Ovary (tissue), 9 donors: ENCODE measurements around the gene GRID1. TPM values are rescaled to one million over a fixed set of nuclear protein-coding genes. Genes with fewer than 3 reads are reported as not detected.

ENCODE experiments used
- DNase-seq, 5 donors: peaks; one replicate each; pipeline ENCODE4 v3.0.0-alpha.2; 2019 to 2020
- H3K27ac ChIP-seq, 2 donors: fragments of 200-600 bp; one replicate each; pipeline versions ENCODE4 v1.5.1 to v1.8.0; 2019 to 2022
- H3K27me3 ChIP-seq: fragments of 200-600 bp; one replicate; pipeline ENCODE4 v1.8.0; 2022
- H3K36me3 ChIP-seq: fragments of 200-600 bp; sonication (generic); one replicate; pipeline ENCODE4 v1.5.1; 2019
- H3K4me1 ChIP-seq: one replicate; pipeline ENCODE4 v1.8.1; 2013; ENCODE audit warnings: mild to moderate bottlenecking, moderate library complexity; ENCODE audit not compliant: insufficient read depth
- H3K4me3 ChIP-seq: fragments of 200-600 bp; sonication (generic); one replicate; pipeline ENCODE4 v1.5.1; 2017
- H3K9me3 ChIP-seq, 2 donors: fragments of 200-600 bp in 1 of 2; sonication (generic) in 1 of 2; one replicate each; pipeline versions ENCODE4 v1.5.1 to v1.8.1; 2013 to 2019; ENCODE audit warnings: mild to moderate bottlenecking in 1 of 2, moderate library complexity in 1 of 2
- EP300 ChIP-seq: sonication (generic); formaldehyde crosslinking; IDR thresholded peaks from one replicate; pipeline ENCODE4 v1.6.1; 2017; ENCODE audit warnings: antibody characterized with exemption
- POLR2A ChIP-seq: fragments of 450-650 bp; IDR thresholded peaks from one replicate; pipeline ENCODE4 v1.6.1; 2017; ENCODE audit warnings: antibody characterized with exemption, mild to moderate bottlenecking, moderate library complexity
- WGBS, 3 donors: extraction: QIAGEN DNeasy Blood & Tissue Kit in 1 of 3; methylation state at CpG; one replicate each; pipeline versions ENCODE4 v1.1.5 to v1.1.7; 2013 to 2017; 5-methylcytosine and 5-hydroxymethylcytosine counted together
- intact Hi-C, 4 donors: fragments of 100-400 bp; cut with DNase I; formaldehyde crosslinking; loops; one replicate each; pipeline versions ENCODE4 v1.11.0 to v1.15.1; 2022 to 2023
- polyA plus RNA-seq, 2 donors: library from polyadenylated mRNA; stranded (reverse); fragments of 200-250 nt in 1 of 2; fragments of 350-450 nt in 1 of 2; fragmentation: Illumina TruSeq in 1 of 2; extraction: RNeasy Lipid Tissue Mini Kit (QIAGEN cat#74804) in 1 of 2; gene quantifications; one replicate each; pipeline ENCODE4 v1.2.3, GENCODE V29; 2013 to 2014
- total RNA-seq, 7 donors: library from RNA; depleted of rRNA in 2 of 7; stranded (reverse); fragments of >200 nt in 2 of 7; fragmentation: NEBNext Ultra II Directional in 3 of 7; extraction: Animal tissue kit (Norgen Biotek cat#: 25700) in 3 of 7; gene quantifications; one replicate each; pipeline versions ENCODE4 v1.1.0 to v1.2.4, GENCODE V29; 2016 to 2023
- TF ChIP-seq, protein P1 (sequence below), 3 donors: fragments of 450-650 bp in 2 of 3; fragments of 200-600 bp in 1 of 3; IDR thresholded peaks; one replicate each; pipeline versions ENCODE4 v1.5.1 to v1.8.0; 2016 to 2022; ENCODE audit warnings: antibody characterized with exemption in 3 of 3, mild to moderate bottlenecking in 1 of 3
- donor health status: DM: no; HTN: no; CAD: no; lungs with moderate emphysema.
- donor health status: DM: no; HTN: no; CAD: no.
- donor health status: Bipolar disorder and iron deficiency.
- donor health status: DM: yes; HTN: yes; CAD: no.
- donor health status: DM: no; HTN: no; CAD: no.
- donor health status: DM: yes; HTN: yes; CAD: no.

GRID1 gene
- total and polyA plus RNA-seq, 9 donors: 0.57 to 6.2 (median 1.8) TPM

DNA sequence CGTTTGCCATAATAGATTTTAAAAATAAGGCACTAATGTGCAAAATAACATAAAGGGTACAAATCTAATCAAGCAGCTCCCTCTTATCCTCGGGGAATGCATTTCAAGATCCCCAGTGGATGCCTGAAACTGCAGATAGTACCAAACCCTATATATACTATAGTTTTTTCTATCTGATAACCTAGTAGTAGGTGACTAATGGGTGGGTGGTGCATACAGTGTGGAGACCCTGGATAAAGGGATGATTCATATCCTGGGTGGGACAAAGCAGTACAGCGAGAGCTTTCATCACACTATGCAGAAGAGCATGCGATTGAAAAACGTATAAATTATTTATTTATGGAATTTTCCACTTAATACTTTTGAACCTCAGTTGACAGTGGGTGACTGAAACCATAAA lies 464.5 kb downstream of the GRID1 start:
- WGBS, 3 donors: 75 to 78% (median 77%) methylated on average over 5 of the region's 5 CpGs
- H3K36me3 ChIP-seq: no peaks in the 10 kb centered on the region
- no peak overlapping the region for H3K4me3 ChIP-seq
- H3K9me3 ChIP-seq: no peaks in the 10 kb centered on the region
- DNase-seq: no peak
- intact Hi-C loops: no loop called here
- H3K27me3 ChIP-seq: no peaks in the 10 kb centered on the region
- H3K4me1 ChIP-seq: no peaks in the 10 kb centered on the region
- no peak for TF ChIP-seq EP300
- no peak for TF ChIP-seq POLR2A
- TF ChIP-seq, protein P1, sequence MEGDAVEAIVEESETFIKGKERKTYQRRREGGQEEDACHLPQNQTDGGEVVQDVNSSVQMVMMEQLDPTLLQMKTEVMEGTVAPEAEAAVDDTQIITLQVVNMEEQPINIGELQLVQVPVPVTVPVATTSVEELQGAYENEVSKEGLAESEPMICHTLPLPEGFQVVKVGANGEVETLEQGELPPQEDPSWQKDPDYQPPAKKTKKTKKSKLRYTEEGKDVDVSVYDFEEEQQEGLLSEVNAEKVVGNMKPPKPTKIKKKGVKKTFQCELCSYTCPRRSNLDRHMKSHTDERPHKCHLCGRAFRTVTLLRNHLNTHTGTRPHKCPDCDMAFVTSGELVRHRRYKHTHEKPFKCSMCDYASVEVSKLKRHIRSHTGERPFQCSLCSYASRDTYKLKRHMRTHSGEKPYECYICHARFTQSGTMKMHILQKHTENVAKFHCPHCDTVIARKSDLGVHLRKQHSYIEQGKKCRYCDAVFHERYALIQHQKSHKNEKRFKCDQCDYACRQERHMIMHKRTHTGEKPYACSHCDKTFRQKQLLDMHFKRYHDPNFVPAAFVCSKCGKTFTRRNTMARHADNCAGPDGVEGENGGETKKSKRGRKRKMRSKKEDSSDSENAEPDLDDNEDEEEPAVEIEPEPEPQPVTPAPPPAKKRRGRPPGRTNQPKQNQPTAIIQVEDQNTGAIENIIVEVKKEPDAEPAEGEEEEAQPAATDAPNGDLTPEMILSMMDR (IDR thresholded peaks at IDR 0.05): no peak
- no peak overlapping the region for H3K27ac ChIP-seq

DNA sequence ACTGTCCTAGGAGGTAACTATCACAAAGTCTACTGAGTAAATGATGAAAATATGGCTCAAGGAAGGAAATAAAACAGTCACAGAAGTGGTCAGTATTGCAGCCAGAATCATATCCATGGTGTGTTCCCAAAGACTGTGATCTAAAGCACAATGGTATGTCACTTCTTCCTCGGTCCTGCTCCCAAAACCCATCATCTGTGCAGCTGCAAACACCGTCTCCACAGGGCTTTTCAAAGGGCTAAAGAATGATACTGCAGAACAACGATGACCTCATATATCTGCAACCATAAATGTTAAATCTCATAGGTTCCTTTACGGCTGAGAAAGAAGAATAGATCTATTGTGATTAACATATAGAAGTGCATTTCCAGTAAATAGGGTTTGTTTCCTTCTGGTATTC lies 465.0 kb downstream of the GRID1 start:
- no peak for TF ChIP-seq POLR2A
- TF ChIP-seq, protein P1 (IDR thresholded peaks at IDR 0.05): no peak
- TF ChIP-seq EP300: no peak
- DNase-seq: no peak
- intact Hi-C loops: no loop called here
- Histone ChIP-seq H3K4me1 (no peaks in the 10 kb centered on the region), H3K9me3 (no peaks in the 10 kb centered on the region), H3K4me3 (no peak overlapping the region), H3K27ac (no peak overlapping the region), H3K27me3 (no peaks in the 10 kb centered on the region), H3K36me3 (no peaks in the 10 kb centered on the region)
- 82 to 93% (median 89%) methylated on average over 4 of the region's 4 CpGs for WGBS, 3 donors

DNA sequence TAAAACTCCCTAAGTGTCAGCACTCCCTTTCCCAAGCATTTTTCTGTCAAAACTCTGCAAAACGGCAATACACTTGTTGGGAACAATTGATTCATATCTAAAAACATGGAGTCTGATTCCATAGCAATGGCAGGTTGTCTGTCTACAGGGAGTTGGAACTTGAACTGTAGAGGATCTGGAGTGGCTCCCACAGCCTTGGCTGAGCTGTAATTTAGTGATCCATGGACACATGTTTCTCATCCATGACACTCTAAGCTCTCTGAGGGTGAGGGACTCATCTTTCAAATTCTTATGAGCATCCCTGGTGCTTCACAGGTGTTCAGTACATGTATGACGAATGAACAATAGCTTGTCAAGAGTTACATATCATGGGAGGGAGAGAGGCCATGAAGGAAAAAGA lies 466.1 kb downstream of the GRID1 start:
- TF ChIP-seq, protein P1 (IDR thresholded peaks at IDR 0.05): no peak
- TF ChIP-seq EP300 (no peak), POLR2A (no peak)
- no peak overlapping the region for H3K27ac ChIP-seq
- WGBS, 3 donors: 68 to 76% (median 68%) methylated on average over 2 of the region's 2 CpGs
- no peak overlapping the region for H3K4me3 ChIP-seq
- H3K4me1 ChIP-seq: no peaks in the 10 kb centered on the region
- DNase-seq: no peak
- intact Hi-C loops: no loop called here
- no peaks in the 10 kb centered on the region for H3K36me3 ChIP-seq
- no peaks in the 10 kb centered on the region for H3K9me3 ChIP-seq
- no peaks in the 10 kb centered on the region for H3K27me3 ChIP-seq

DNA sequence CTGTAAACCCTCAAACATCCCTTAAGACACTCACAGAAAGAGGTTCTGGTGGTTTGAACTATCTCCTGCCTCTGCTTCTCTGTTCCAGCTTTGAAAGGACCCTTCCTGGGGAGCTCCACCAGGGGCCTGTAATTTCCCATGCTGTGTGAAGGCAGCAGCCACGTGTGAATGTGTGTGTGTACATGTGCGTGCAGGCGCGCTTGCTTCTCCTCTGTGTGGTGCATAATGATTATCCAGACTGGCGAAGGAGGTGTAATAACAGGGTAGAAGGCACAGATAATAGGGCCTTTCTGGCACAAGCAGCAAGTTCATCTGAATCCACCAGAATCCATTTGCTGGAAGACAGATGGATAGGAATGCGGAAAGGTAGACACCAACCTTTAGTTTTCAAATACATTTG lies 466.5 kb downstream of the GRID1 start:
- Histone ChIP-seq H3K4me1 (no peaks in the 10 kb centered on the region), H3K36me3 (no peaks in the 10 kb centered on the region), H3K4me3 (no peak overlapping the region), H3K27ac (no peak overlapping the region), H3K9me3 (peaks cover 0 to 2% of the 10 kb centered on the region in 2 donors), H3K27me3 (no peaks in the 10 kb centered on the region)
- WGBS, 3 donors: 88 to 91% (median 88%) methylated on average over 6 of the region's 6 CpGs
- no peak for DNase-seq
- intact Hi-C loops: no loop called here
- TF ChIP-seq, protein P1 (IDR thresholded peaks at IDR 0.05): no peak
- TF ChIP-seq POLR2A: no peak
- no peak for TF ChIP-seq EP300

DNA sequence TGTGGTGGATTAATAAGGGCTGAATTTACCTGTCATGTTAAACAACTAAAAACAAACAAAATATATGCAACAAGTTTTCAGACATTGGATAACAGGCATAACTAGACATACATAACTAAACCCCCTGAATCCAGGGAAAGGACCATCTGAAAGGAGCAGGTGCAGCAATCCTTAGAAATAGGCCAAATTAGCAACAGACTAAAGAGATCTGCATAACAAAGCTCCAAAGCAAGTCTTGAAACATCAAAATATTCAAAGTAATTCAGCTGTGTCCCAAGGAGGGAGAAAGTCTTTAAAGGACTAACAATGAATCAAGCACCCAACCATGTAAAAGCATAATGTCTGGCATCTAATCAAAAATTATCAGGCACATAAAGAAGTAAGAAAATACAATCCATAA lies 475.1 kb downstream of the GRID1 start:
- intact Hi-C loops: no loop called here
- peaks cover 0 to 7% of the 10 kb centered on the region in 2 donors for H3K9me3 ChIP-seq
- TF ChIP-seq EP300 (no peak), POLR2A (no peak)
- TF ChIP-seq, protein P1 (IDR thresholded peaks at IDR 0.05): no peak
- no peaks in the 10 kb centered on the region for H3K27me3 ChIP-seq
- H3K4me3 ChIP-seq: no peak overlapping the region
- H3K36me3 ChIP-seq: no peaks in the 10 kb centered on the region
- H3K27ac ChIP-seq: no peak overlapping the region
- no peaks in the 10 kb centered on the region for H3K4me1 ChIP-seq
- DNase-seq: no peak
